ENCODE measurements around the gene CCL17.
"Not testable (repeated sequence)": the region's sequence is repeated elsewhere in the genome, so short reads cannot be mapped to it uniquely, and the experiment has no call there.

Gene CCL17

DNA sequence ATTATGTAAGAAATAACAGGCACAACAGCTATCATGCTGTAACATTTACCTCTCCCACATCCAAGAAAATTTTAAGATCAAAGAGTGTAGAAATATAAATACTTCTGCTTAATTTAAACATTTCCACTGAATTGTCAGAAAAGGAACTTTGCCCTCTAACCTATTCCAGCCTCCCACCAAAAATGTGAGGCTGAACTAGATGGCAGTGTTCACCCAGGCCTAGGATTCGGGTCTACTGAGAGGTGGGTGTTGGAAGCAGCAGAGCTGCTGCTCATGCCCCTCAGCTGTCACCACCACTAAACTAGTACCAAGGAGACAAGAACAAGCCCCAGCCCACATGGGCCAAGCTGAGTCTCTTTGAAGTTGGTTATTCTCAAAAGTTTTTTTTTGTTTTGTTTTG is 31.3 kb downstream of the CCL17 start:
- FAIRE-seq = no peak

DNA sequence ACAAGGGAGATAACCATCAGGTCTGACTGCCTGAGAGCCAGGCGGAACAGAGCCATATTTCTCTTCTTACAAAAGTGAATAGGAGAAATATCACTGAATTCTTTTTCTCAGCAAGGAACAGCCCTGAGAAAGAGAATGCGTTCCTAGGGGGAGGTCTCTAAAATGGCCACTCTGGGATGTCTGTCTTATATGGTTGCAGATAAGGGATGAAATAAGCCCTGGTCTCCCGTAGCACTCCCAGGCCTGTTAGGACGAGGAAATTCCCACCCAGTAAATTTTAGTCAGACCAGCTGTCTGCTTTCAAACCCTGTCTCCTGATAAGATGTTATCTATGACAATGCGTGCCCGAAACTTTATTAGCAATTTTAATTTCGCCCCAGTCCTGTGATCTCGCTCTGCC is 35.4 kb downstream of the CCL17 start:
- not testable (repeated sequence) for FAIRE-seq

DNA sequence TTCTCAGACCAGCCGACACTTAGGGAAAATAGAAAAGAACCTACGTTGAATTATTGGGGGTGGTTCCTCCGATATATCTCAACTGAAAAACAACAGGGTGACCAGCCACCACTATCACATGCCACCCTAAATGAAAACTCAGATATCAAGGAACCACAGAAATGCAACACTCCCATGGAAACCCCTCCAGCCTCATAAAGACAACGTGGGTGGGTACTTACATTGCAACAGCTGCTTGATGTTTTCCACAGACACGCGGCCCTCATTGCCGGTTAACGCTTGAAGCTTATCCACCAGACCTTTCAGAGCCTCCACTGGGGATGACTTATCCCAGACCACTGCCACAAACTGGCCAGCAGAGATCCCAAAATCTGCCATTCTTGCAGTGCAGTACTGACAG is 36.0 kb downstream of the CCL17 start:
- not testable (repeated sequence) for FAIRE-seq

DNA sequence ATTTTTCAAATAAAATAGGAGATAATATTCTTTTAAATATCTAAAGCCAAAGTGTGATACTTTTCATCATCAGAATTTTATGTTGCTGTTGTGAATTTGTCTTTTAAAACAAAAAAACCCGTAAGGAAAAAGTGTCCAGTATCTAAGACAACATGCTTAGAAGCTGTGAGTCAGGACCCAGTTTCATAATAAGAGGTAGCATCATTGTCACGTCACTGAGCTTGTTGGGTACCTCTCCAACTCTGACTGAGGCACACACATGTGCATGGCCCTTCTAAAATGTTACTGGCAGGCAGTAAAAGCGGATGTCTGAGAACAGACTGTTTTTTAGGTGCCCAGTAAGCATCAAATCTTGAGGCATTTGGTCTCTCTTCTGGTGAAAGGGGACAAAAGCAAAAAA is 40.1 kb downstream of the CCL17 start:
- no peak for FAIRE-seq

DNA sequence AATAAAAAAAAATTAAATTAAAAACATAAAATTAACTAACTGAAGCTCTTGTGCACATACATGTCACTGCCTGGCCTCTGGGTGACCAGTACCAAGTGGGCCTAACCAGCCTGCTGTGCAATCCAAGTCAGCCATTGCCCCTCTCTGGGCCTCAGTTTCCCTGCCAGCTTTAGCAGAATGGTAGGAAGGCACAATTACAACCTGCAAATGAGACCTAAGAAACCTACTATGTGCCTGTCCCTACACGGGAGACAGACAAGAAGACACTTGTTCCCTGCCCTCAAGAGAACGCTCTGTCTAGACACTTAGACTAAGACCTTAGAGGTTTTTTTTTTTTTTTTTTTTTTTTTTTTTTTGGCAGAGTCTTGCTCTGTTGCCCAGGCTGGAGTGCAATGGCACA is 40.9 kb downstream of the CCL17 start:
- FAIRE-seq = no peak

DNA sequence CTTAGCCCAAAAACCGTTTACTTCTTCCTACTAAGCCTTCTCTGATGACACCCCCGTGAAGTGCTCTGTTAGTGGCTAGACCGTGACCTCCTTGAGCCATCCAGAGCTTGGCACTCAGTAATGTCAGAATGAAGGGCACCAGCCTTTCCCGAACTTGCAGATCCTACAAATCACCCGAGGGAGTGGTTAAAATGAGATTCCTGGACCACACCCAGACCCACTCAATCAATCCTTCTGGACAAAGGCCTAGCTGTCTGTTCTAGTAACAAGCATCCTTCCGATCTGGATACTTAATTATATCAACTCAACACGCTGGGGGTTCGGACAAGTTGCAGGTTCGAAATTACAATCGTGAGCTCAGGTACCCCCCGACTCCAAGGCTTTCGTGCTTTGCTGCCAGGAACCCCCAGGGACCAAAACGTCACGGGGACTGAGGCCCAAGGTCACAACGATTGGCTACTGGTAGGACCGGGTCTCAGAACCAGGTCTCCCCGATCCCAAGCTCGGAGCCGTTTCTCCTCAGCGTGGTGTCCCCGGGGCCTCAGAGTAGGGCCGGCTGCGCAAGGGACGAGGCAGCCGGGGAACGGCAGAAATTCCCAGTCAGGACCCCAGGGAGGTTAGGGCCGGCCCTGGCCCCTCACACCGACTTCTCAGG is 42.1 kb downstream of the CCL17 start:
- no peak for FAIRE-seq

DNA sequence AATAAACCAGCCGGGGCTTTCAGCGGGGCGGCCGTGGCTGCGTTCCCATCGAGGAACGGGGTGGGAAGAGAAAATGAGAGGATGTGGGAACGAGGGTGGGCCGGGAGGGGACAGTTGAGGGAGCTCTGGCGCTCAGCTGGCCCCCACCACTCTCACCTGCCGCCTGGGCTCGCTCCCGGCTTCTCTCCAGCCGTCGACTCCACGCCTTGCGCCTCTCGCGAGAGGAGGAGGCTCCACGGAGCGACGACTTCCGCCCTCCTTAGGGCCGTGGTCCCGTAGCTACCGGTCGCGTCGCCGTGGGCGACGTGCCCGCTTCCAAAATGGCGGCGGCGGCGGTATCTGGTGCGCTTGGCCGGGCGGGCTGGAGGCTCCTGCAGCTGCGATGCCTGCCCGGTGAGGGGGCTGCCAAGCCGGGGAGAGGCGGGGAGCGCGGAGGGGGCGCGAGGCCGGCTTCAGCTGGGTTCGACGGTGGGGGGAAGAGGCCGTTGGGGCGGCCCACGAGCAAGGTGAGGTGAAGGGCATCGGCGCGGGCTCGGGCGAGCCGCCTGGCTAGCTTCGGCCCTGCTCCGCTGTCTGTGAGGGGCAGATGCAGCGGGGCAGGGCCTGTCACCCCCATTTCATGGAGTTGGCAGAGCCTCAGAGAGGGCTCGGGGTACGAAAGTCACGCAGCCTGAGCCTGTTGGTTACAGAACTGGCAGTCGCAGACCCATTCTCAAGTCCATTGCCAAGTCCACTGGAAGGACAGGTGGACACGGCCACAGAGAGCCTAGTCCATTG is 42.8 kb downstream of the CCL17 start, which contains the start of the genes CIAPIN1 and COQ9:
TSS of gene CIAPIN1 (minus strand) at position 200 of the 777 bp plus-strand sequence. CDS start 6,457 bp downstream, outside the sequence.
TSS of gene COQ9 (plus strand) at position 294 of the 777 bp plus-strand sequence. CDS start at position 321, 27 bp downstream.
- FAIRE-seq = no peak

DNA sequence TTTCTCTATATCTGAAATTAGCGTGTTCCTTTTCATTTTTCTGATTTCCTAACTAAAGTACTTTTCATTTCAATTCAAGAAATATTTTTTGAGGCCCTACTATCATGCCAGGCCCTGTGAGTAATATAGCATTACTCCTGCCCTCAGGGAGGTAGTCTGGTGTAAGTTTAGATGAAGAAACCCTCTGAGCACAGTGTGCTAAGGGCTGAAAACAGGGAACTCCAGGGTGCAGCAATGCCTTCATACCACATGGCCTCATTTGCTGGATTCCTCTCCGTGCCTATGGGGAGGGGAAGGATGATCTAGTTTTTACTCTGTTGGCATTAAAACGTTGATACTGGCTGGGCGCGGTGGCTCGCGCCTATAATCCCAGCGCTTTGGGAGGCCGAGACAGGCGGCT is 47.5 kb downstream of the CCL17 start:
- FAIRE-seq = no peak

DNA sequence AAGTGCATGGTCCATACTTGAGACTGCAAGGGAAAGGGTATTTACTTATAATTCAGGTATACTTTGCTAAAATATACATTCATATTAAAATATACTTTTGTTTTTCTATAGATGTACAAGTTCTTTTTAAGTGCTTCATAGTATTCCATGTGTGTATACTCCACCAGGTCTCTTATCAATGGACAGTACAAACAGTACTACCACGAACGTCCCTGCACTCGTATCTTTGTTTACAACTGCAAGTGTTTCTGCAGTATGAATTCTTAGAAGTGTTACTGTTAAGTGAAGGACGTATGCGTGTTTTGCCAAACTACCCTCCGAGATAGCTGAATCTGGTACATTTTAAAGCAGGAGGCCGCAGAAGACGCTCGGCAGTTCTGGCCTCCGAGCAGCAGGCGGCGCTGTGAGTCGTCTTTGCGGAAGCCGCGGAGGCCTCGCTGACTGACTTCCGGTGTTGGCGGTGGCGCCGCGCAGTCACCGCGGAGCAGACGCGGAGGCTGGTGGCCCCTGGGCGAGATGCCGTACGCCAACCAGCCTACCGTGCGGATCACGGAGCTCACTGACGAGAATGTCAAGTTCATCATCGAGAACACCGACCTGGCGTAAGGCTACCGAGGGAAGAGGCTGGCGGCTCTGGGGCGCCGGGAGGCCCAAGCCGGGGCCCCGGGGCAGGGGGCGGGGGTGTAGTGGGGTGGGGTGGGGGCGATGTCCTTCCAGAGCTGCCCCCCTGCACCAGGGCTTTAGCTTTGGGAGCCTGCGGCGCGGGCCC is 57.8 kb downstream of the CCL17 start, which contains the start of gene POLR2C:
TSS of gene POLR2C (plus strand) at position 471 of the 769 bp plus-strand sequence. CDS start at position 517, 46 bp downstream.
- no peak for FAIRE-seq

DNA sequence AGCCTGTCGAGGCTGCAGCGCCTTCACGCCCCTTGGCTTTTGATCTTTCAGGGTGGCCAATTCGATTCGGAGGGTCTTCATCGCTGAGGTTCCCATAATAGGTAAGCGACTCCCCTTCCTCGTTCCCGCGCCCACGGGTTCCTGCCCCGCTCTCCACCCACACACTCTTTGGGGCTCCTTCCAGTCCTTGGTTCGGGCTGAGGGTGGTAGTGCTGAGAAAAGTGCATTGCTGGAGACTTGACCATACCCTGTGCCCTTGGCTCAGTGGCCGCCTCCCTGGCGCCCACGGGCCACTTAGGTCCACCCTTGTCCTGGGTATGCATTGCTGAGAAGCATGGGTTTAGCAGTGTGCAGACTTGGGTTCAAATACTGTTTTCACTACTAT is 58.4 kb downstream of the CCL17 start:
- no peak for FAIRE-seq

DNA sequence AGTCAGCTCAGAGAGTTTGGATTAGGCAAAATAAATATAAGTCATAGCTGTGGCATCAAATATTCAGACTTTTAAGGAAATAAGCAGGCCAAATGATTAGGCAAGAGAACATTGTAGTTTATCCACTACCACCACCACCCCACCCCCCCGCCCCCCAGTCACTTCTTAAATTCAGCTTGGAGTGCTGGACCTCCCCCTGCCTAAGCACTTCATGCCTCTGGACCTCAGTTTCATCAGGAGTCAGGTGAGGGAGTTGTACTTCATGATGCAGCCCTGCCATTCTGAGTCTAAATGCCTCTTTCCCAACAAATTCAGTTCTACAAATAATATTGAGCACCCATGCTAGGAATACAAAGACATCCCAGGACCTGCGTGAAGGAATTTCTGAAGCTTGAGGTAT is 60.0 kb downstream of the CCL17 start:
- no peak for FAIRE-seq
